ENCODE results near the gene ME1.
A peak's percentile ranks its signal among the peaks of the same experiment; 100 is the strongest.

Gene ME1

GRCh38 chr6:83436674-83437073 is 5.8 kb upstream of the ME1 start:
- H3K4me3 ChIP-seq (ENCODE audit: low read depth, low read length), result no peak overlapping the region
- in situ Hi-C loops (cut with HindIII; ENCODE audit: low sequenced_read_pairs), result no loop called here
- no peak for DNase-seq (ENCODE audit: low read depth, low spot score)
- no peak for TF ChIP-seq CTCF (IDR thresholded peaks at IDR 0.05; ENCODE audit: low read depth, low read length)

- TF ChIP-seq CTCF (IDR thresholded peaks at IDR 0.05; ENCODE audit: low read depth, low read length), result no peak
- in situ Hi-C loops (cut with HindIII; ENCODE audit: low sequenced_read_pairs), result no loop called here
- no peak overlapping the region for H3K4me3 ChIP-seq (ENCODE audit: low read depth, low read length)
- no peak for DNase-seq (ENCODE audit: low read depth, low spot score)
Measured at GRCh38 chr6:83433177-83433576, 2.3 kb upstream of the ME1 start.

- in situ Hi-C loops (cut with HindIII; ENCODE audit: low sequenced_read_pairs), result no loop called here
- DNase-seq (ENCODE audit: low read depth, low spot score), result no peak
- no peak overlapping the region for H3K4me3 ChIP-seq (ENCODE audit: low read depth, low read length)
- no peak for TF ChIP-seq CTCF (IDR thresholded peaks at IDR 0.05; ENCODE audit: low read depth, low read length)
Measured at GRCh38 chr6:83432636-83433035, 1.8 kb upstream of the ME1 start.

GRCh38 chr6:83431545-83432155 is 799 bp upstream of the ME1 start:
- DNase-seq (ENCODE audit: low read depth, low spot score), result no peak
- in situ Hi-C loops (cut with HindIII; ENCODE audit: low sequenced_read_pairs), result no loop called here
- no peak for TF ChIP-seq CTCF (IDR thresholded peaks at IDR 0.05; ENCODE audit: low read depth, low read length)
- peak overlapping the region; percentile 68 for H3K4me3 ChIP-seq (ENCODE audit: low read depth, low read length)

- TF ChIP-seq CTCF (IDR thresholded peaks at IDR 0.05; ENCODE audit: low read depth, low read length), result no peak
- DNase-seq (ENCODE audit: low read depth, low spot score), result peak; percentile 40
- in situ Hi-C loops (cut with HindIII; ENCODE audit: low sequenced_read_pairs), result no loop called here
- H3K4me3 ChIP-seq (ENCODE audit: low read depth, low read length), result peak overlapping the region; percentile 68
Measured at GRCh38 chr6:83429857-83430610, 817 bp downstream of the ME1 start.

- no peak for DNase-seq (ENCODE audit: low read depth, low spot score)
- TF ChIP-seq CTCF (IDR thresholded peaks at IDR 0.05; ENCODE audit: low read depth, low read length), result no peak
- in situ Hi-C loops (cut with HindIII; ENCODE audit: low sequenced_read_pairs), result no loop called here
- H3K4me3 ChIP-seq (ENCODE audit: low read depth, low read length), result peak overlapping the region; percentile 68
Measured at GRCh38 chr6:83429269-83429668, 1.6 kb downstream of the ME1 start.
